ENCODE data around the gene TMTC1.

- TF ChIP-seq, protein P1, sequence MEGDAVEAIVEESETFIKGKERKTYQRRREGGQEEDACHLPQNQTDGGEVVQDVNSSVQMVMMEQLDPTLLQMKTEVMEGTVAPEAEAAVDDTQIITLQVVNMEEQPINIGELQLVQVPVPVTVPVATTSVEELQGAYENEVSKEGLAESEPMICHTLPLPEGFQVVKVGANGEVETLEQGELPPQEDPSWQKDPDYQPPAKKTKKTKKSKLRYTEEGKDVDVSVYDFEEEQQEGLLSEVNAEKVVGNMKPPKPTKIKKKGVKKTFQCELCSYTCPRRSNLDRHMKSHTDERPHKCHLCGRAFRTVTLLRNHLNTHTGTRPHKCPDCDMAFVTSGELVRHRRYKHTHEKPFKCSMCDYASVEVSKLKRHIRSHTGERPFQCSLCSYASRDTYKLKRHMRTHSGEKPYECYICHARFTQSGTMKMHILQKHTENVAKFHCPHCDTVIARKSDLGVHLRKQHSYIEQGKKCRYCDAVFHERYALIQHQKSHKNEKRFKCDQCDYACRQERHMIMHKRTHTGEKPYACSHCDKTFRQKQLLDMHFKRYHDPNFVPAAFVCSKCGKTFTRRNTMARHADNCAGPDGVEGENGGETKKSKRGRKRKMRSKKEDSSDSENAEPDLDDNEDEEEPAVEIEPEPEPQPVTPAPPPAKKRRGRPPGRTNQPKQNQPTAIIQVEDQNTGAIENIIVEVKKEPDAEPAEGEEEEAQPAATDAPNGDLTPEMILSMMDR (IDR thresholded peaks at IDR 0.05; ENCODE audit: poor library complexity) = no peak
- TF ChIP-seq EZH2 (IDR thresholded peaks at IDR 0.05; ENCODE audit: borderline replicate concordance) = no peak
Observed at GRCh38 chr12:29726741-29727348, 56.9 kb downstream of the TMTC1 start.

Data from hepatocyte (in vitro differentiated cells).